Ovary (tissue), 9 donors: ENCODE measurements around the gene ERLIN1. TPM values are rescaled to one million over a fixed set of nuclear protein-coding genes. Genes with fewer than 3 reads are reported as not detected.

Experiments used
- DNase-seq, 5 donors: peaks; one replicate each; pipeline ENCODE4 v3.0.0-alpha.2; 2019 to 2020
- H3K27ac ChIP-seq, 2 donors: fragments of 200-600 bp; one replicate each; pipeline versions ENCODE4 v1.5.1 to v1.8.0; 2019 to 2022
- H3K27me3 ChIP-seq: fragments of 200-600 bp; one replicate; pipeline ENCODE4 v1.8.0; 2022
- H3K36me3 ChIP-seq: fragments of 200-600 bp; sonication (generic); one replicate; pipeline ENCODE4 v1.5.1; 2019
- H3K4me1 ChIP-seq: one replicate; pipeline ENCODE4 v1.8.1; 2013; ENCODE audit warnings: mild to moderate bottlenecking, moderate library complexity; ENCODE audit not compliant: insufficient read depth
- H3K4me3 ChIP-seq: fragments of 200-600 bp; sonication (generic); one replicate; pipeline ENCODE4 v1.5.1; 2017
- H3K9me3 ChIP-seq, 2 donors: fragments of 200-600 bp in 1 of 2; sonication (generic) in 1 of 2; one replicate each; pipeline versions ENCODE4 v1.5.1 to v1.8.1; 2013 to 2019; ENCODE audit warnings: mild to moderate bottlenecking in 1 of 2, moderate library complexity in 1 of 2
- EP300 ChIP-seq: sonication (generic); formaldehyde crosslinking; IDR thresholded peaks from one replicate; pipeline ENCODE4 v1.6.1; 2017; ENCODE audit warnings: antibody characterized with exemption
- POLR2A ChIP-seq: fragments of 450-650 bp; IDR thresholded peaks from one replicate; pipeline ENCODE4 v1.6.1; 2017; ENCODE audit warnings: antibody characterized with exemption, mild to moderate bottlenecking, moderate library complexity
- WGBS, 3 donors: extraction: QIAGEN DNeasy Blood & Tissue Kit in 1 of 3; methylation state at CpG; one replicate each; pipeline versions ENCODE4 v1.1.5 to v1.1.7; 2013 to 2017; 5-methylcytosine and 5-hydroxymethylcytosine counted together
- intact Hi-C, 4 donors: fragments of 100-400 bp; cut with DNase I; formaldehyde crosslinking; loops; one replicate each; pipeline versions ENCODE4 v1.11.0 to v1.15.1; 2022 to 2023
- polyA plus RNA-seq, 2 donors: library from polyadenylated mRNA; stranded (reverse); fragments of 200-250 nt in 1 of 2; fragments of 350-450 nt in 1 of 2; fragmentation: Illumina TruSeq in 1 of 2; extraction: RNeasy Lipid Tissue Mini Kit (QIAGEN cat#74804) in 1 of 2; gene quantifications; one replicate each; pipeline ENCODE4 v1.2.3, GENCODE V29; 2013 to 2014
- total RNA-seq, 7 donors: library from RNA; depleted of rRNA in 2 of 7; stranded (reverse); fragments of >200 nt in 2 of 7; fragmentation: NEBNext Ultra II Directional in 3 of 7; extraction: Animal tissue kit (Norgen Biotek cat#: 25700) in 3 of 7; gene quantifications; one replicate each; pipeline versions ENCODE4 v1.1.0 to v1.2.4, GENCODE V29; 2016 to 2023
- TF ChIP-seq, protein P1 (sequence below), 3 donors: fragments of 450-650 bp in 2 of 3; fragments of 200-600 bp in 1 of 3; IDR thresholded peaks; one replicate each; pipeline versions ENCODE4 v1.5.1 to v1.8.0; 2016 to 2022; ENCODE audit warnings: antibody characterized with exemption in 3 of 3, mild to moderate bottlenecking in 1 of 3
- donor health status: DM: no; HTN: no; CAD: no; lungs with moderate emphysema.
- donor health status: DM: no; HTN: no; CAD: no.
- donor health status: Bipolar disorder and iron deficiency.
- donor health status: DM: yes; HTN: yes; CAD: no.
- donor health status: DM: no; HTN: no; CAD: no.
- donor health status: DM: yes; HTN: yes; CAD: no.

ERLIN1 gene
- total and polyA plus RNA-seq, 9 donors: 10.7 to 55.2 (median 24.6) TPM

DNA sequence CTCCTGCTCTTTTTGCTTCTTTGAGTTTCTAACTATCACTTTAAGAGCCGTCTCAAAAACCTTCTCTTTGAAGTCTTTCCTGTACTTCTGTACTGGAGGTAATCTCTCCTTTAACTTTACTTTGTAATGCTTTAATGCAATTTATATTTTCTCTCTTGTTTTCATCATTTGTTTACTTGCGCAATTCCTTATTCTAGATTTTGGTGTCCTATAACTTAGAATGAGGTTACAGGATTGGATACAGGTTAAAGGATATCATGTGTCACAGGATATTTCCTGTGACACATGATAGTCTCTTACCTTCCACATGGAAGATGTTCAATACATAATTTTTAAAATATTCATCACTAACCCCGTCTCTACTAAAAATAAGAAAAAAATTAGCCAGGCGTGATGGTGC is 61.7 kb downstream of the ERLIN1 start:
- no peaks in the 10 kb centered on the region for H3K4me1 ChIP-seq
- H3K27me3 ChIP-seq: no peaks in the 10 kb centered on the region
- H3K27ac ChIP-seq: no peak overlapping the region
- no peaks in the 10 kb centered on the region for H3K9me3 ChIP-seq
- intact Hi-C loops: no loop called here
- no peak overlapping the region for H3K4me3 ChIP-seq
- no peaks in the 10 kb centered on the region for H3K36me3 ChIP-seq
- DNase-seq: no peak
- WGBS, 3 donors: 75 to 85% (median 81%) methylated on average over 4 of the region's 4 CpGs
- no peak for TF ChIP-seq POLR2A
- TF ChIP-seq, protein P1, sequence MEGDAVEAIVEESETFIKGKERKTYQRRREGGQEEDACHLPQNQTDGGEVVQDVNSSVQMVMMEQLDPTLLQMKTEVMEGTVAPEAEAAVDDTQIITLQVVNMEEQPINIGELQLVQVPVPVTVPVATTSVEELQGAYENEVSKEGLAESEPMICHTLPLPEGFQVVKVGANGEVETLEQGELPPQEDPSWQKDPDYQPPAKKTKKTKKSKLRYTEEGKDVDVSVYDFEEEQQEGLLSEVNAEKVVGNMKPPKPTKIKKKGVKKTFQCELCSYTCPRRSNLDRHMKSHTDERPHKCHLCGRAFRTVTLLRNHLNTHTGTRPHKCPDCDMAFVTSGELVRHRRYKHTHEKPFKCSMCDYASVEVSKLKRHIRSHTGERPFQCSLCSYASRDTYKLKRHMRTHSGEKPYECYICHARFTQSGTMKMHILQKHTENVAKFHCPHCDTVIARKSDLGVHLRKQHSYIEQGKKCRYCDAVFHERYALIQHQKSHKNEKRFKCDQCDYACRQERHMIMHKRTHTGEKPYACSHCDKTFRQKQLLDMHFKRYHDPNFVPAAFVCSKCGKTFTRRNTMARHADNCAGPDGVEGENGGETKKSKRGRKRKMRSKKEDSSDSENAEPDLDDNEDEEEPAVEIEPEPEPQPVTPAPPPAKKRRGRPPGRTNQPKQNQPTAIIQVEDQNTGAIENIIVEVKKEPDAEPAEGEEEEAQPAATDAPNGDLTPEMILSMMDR (IDR thresholded peaks at IDR 0.05): no peak
- TF ChIP-seq EP300: no peak

DNA sequence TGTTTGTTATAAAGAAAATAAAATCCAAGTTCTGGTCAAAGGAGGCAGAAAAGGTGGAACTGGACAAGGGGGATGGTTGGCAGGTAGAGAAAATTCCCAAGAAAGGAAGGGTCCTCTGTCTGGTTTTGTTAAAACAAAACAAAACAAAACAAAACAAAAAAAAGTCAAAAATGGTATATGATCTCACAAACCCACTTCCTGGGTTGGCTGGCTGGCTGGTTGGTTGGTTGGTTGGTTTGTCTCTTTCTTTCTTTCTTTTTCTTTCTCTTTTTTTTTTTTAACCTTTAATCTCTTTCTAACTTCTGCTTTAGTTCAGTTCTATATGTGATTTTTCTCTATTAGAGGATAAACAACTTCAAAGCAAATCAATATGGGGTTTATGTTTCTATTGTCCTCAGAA is 63.0 kb downstream of the ERLIN1 start:
- no peak overlapping the region for H3K4me3 ChIP-seq

DNA sequence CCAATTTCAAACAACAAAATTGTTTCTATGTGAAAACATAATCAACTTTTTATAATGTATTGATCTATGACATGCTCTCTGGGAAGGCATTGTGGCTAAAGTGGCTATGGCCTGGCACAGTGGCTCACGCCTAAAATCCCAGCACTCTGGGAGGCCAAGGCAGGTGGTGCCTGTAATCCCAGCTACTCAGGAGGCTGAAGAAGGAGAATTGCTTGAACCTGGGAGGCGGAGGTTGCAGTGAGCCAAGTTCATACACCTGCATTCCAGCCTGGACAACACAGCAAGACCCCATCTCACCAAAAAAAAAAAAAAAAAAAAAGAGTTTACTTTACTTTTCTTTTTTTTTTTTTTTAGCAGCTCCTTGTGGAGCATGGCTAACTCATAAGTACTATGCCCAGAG is 65.3 kb downstream of the ERLIN1 start:
- Histone ChIP-seq H3K27me3 (no peaks in the 10 kb centered on the region), H3K4me1 (no peaks in the 10 kb centered on the region), H3K4me3 (no peak overlapping the region), H3K27ac (no peak overlapping the region), H3K36me3 (no peaks in the 10 kb centered on the region), H3K9me3 (no peaks in the 10 kb centered on the region)
- intact Hi-C loops: no loop called here
- TF ChIP-seq POLR2A (no peak), EP300 (no peak)
- TF ChIP-seq, protein P1 (IDR thresholded peaks at IDR 0.05): no peak
- 89 to 98% (median 95%) methylated on average over 2 of the region's 2 CpGs for WGBS, 3 donors
- no peak for DNase-seq

More for the DNA sequence above, 63.0 kb downstream of the ERLIN1 start:
- no peaks in the 10 kb centered on the region for H3K9me3 ChIP-seq
- no peak for DNase-seq
- no peaks in the 10 kb centered on the region for H3K27me3 ChIP-seq
- TF ChIP-seq EP300 (no peak), POLR2A (no peak)
- TF ChIP-seq, protein P1 (IDR thresholded peaks at IDR 0.05): no peak
- H3K4me1 ChIP-seq: no peaks in the 10 kb centered on the region
- no peak overlapping the region for H3K27ac ChIP-seq
- intact Hi-C loops: no loop called here
- H3K36me3 ChIP-seq: no peaks in the 10 kb centered on the region

DNA sequence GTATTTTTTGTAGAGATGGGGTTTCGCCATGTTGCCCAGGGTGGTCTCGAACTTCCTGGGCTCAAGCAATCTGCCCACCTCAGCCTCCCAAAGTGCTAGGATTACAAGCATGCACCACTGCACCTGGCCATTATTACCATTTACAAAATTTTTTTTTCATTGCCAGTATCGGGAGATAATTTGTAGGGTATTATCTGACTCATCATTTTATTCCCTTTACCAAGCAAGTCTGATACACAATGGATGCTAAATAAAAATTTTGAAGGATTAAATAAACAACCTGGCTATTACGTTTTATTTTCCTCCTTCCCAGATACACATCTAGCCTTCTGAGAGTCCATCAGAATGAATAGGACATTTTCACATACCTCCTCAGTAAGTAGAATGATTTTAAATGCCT is 66.1 kb downstream of the ERLIN1 start:
- Histone ChIP-seq H3K36me3 (no peaks in the 10 kb centered on the region), H3K27ac (no peak overlapping the region), H3K4me1 (no peaks in the 10 kb centered on the region), H3K9me3 (no peaks in the 10 kb centered on the region), H3K4me3 (no peak overlapping the region), H3K27me3 (no peaks in the 10 kb centered on the region)
- 77 to 88% (median 82%) methylated on average over 4 of the region's 4 CpGs for WGBS, 3 donors
- intact Hi-C loops: no loop called here
- TF ChIP-seq POLR2A (no peak), EP300 (no peak)
- TF ChIP-seq, protein P1 (IDR thresholded peaks at IDR 0.05): no peak
- no peak for DNase-seq
